HepG2 (cell line): Measurements from ENCODE around the gene CSNK1E.

Experiments used
- CHD2 ChIP-seq: IDR thresholded peaks from 2 replicates; pipeline ENCODE4 v1.6.1; 2011; ENCODE audit warnings: low read depth, low read length, improper control_type of control experiment
- CREB3 ChIP-seq: sonication (generic); formaldehyde crosslinking; IDR thresholded peaks from 2 replicates; pipeline ENCODE4 v1.5.0; 2020; ENCODE audit warnings: missing genetic modification reagents
- CTCF ChIP-seq: sonication (generic); formaldehyde crosslinking; IDR thresholded peaks from 2 replicates; pipeline ENCODE4 v1.5.0; 2020; ENCODE audit warnings: mild to moderate bottlenecking, missing genetic modification reagents, moderate library complexity
- KDM1A ChIP-seq: IDR thresholded peaks from 2 replicates; pipeline ENCODE4 v1.6.1; 2016; ENCODE audit warnings: missing compliant biosample characterization
- MAX ChIP-seq: IDR thresholded peaks from 2 replicates; pipeline ENCODE4 v1.6.1; 2012; ENCODE audit warnings: inconsistent platforms
- POGZ ChIP-seq: sonication (generic); formaldehyde crosslinking; IDR thresholded peaks from 2 replicates; pipeline ENCODE4 v1.4.0; 2020; ENCODE audit warnings: mild to moderate bottlenecking, missing genetic modification reagents
- REST ChIP-seq, 2 experiments: IDR thresholded peaks; 2 replicates each; pipeline ENCODE4 v1.6.1; 2011 to 2012; ENCODE audit warnings: low read length in 2 of 2, borderline replicate concordance in 1 of 2, low read depth in 1 of 2, mild to moderate bottlenecking in 1 of 2, moderate library complexity in 1 of 2
- SIN3A ChIP-seq: IDR thresholded peaks from 2 replicates; pipeline ENCODE4 v1.6.1; 2011; ENCODE audit warnings: low read depth, mild to moderate bottlenecking, control low read depth, low read length, borderline replicate concordance
- SP140L ChIP-seq: sonication (generic); formaldehyde crosslinking; IDR thresholded peaks from 2 replicates; pipeline ENCODE4 v1.4.0; 2020; ENCODE audit warnings: missing genetic modification reagents, borderline replicate concordance
- TAF1 ChIP-seq: sonication (generic); formaldehyde crosslinking; IDR thresholded peaks from 2 replicates; pipeline ENCODE4 v1.4.0; 2020; ENCODE audit warnings: missing genetic modification reagents
- TCF12 ChIP-seq, 2 experiments: fragments of 450-650 bp in 1 of 2; sonication (generic) in 1 of 2; formaldehyde crosslinking in 1 of 2; IDR thresholded peaks; 2 replicates each; pipeline versions ENCODE4 v1.6.1 to v1.8.0; 2017 to 2022; ENCODE audit warnings: antibody characterized with exemption in 1 of 2, mild to moderate bottlenecking in 1 of 2, missing genetic modification reagents in 1 of 2, moderate library complexity in 1 of 2
- ZNF24 ChIP-seq: fragments of 450-650 bp; IDR thresholded peaks from 2 replicates; pipeline ENCODE4 v1.6.1; 2017; ENCODE audit warnings: antibody characterized with exemption, mild to moderate bottlenecking

GRCh38 chr22:38284042-38284402, 33.2 kb downstream of the CSNK1E start:
- TF ChIP-seq SIN3A (no peak), MAX (no peak), KDM1A (CRISPR knock-in tag) (no peak), TCF12 (IDR thresholded peaks at IDR 0.05) (no peak), TCF12 (CRISPR knock-in tag; IDR thresholded peaks at IDR 0.05) (no peak), CTCF (CRISPR knock-in tag) (no peak), ZNF24 (no peak), SP140L (CRISPR knock-in tag) (no peak), REST (IDR thresholded peaks at IDR 0.05; ENCODE audit: borderline replicate concordance in 1 of 2, low read depth in 1 of 2, low read length in 2 of 2) (no peak), POGZ (CRISPR knock-in tag) (no peak), TAF1 (CRISPR knock-in tag) (no peak), CHD2 (no peak), CREB3 (CRISPR knock-in tag) (no peak)
